PC-9 (cell line): ENCODE measurements around the gene F11R. TPM values are rescaled to one million over a fixed set of nuclear protein-coding genes. Genes with fewer than 3 reads are reported as not detected.
"Not testable (repeated sequence)": the region's sequence is repeated elsewhere in the genome, so short reads cannot be mapped to it uniquely, and the experiment has no call there.

Experiments used
- BruUV-seq: library from RNA; stranded (reverse); fragments of 400-500 nt; replicated peaks from 2 replicates; lab custom pipeline; 2021; lab: Mats Ljungman, UMichigan
- CTCF ChIA-PET: fragments of 300-600 bp; sonication (Branson Sonifier 250); formaldehyde crosslinking; loops from one replicate; lab custom pipeline; 2022; ENCODE audit warnings: antibody characterized with exemption; lab: Charles Lee
- POLR2A ChIA-PET: fragments of 300-600 bp; sonication (Branson Sonifier 250); formaldehyde crosslinking; loops from one replicate; lab custom pipeline; 2022; ENCODE audit warnings: antibody characterized with exemption; ENCODE audit not compliant: unreplicated experiment; lab: Charles Lee
- DNase-seq, 2 experiments: peaks; one replicate each; pipeline versions ENCODE4 v3.0.0 to v3.0.0-alpha.2; 2015 to 2022; ENCODE audit warnings: mixed read lengths in 1 of 2
- H2AFZ ChIP-seq: fragments of 200-600 bp; sonication (generic); 2 replicates; pipeline ENCODE4 v1.8.1; 2017; ENCODE audit warnings: antibody characterized with exemption
- H3F3A ChIP-seq: fragments of 200-600 bp; sonication (generic); 2 replicates; pipeline ENCODE4 v1.8.1; 2017; ENCODE audit warnings: antibody characterized with exemption, mild to moderate bottlenecking, low read depth; ENCODE audit not compliant: insufficient read depth
- H3K27ac ChIP-seq: fragments of 200-600 bp; sonication (generic); 2 replicates; pipeline ENCODE4 v1.6.1; 2016; ENCODE audit warnings: mixed run types
- H3K27me3 ChIP-seq: fragments of 200-600 bp; sonication (generic); 2 replicates; pipeline ENCODE4 v1.6.1; 2016; ENCODE audit warnings: low read depth, mixed run types; ENCODE audit not compliant: insufficient read depth
- H3K36me3 ChIP-seq: fragments of 200-600 bp; sonication (generic); 2 replicates; pipeline ENCODE4 v1.6.1; 2016; ENCODE audit warnings: low read depth, mixed run types
- H3K4me1 ChIP-seq: fragments of 200-600 bp; sonication (generic); replicated peaks from 2 replicates; pipeline ENCODE4 v1.6.1; 2016; ENCODE audit warnings: mixed run types; ENCODE audit not compliant: insufficient read depth
- H3K4me2 ChIP-seq: fragments of 200-600 bp; sonication (generic); 2 replicates; pipeline ENCODE4 v1.6.1; 2017; ENCODE audit warnings: mixed run types
- H3K4me3 ChIP-seq: fragments of 200-600 bp; sonication (generic); 2 replicates; pipeline ENCODE4 v1.6.1; 2016; ENCODE audit warnings: mixed run types
- H3K79me2 ChIP-seq: fragments of 200-600 bp; sonication (generic); 2 replicates; pipeline ENCODE4 v1.6.1; 2017; ENCODE audit warnings: low read depth, mixed run types
- H3K9me2 ChIP-seq: fragments of 200-600 bp; sonication (generic); 2 replicates; pipeline ENCODE4 v1.8.1; 2017; ENCODE audit warnings: mild to moderate bottlenecking; ENCODE audit not compliant: insufficient read depth
- H3K9me3 ChIP-seq: fragments of 200-600 bp; sonication (generic); 2 replicates; pipeline ENCODE4 v1.8.1; 2016; ENCODE audit warnings: low read depth; ENCODE audit not compliant: insufficient read depth
- H4K20me1 ChIP-seq: fragments of 200-600 bp; sonication (generic); 2 replicates; pipeline ENCODE4 v1.8.1; 2017; ENCODE audit not compliant: insufficient read depth
- EZH2 ChIP-seq: fragments of 200-600 bp; sonication (generic); IDR thresholded peaks from 2 replicates; pipeline ENCODE4 v1.8.0; 2017; ENCODE audit warnings: antibody characterized with exemption, low read depth
- intact Hi-C: fragments of 100-400 bp; cut with micrococcal nuclease; formaldehyde crosslinking; loops from one replicate; pipeline ENCODE4 v1.10.0; 2022; ENCODE audit not compliant: unreplicated experiment
- total RNA-seq: library from RNA; stranded (reverse); gene quantifications from 2 replicates; pipeline ENCODE4 v1.2.3, GENCODE V29; 2021
- TF ChIP-seq, protein P1 (sequence below): fragments of 200-600 bp; sonication (generic); conservative IDR thresholded peaks from 2 replicates; pipeline ENCODE4 v1.6.1; 2017; ENCODE audit warnings: mixed run types, antibody characterized with exemption, mild to moderate bottlenecking, moderate library complexity

The F11R gene
- total RNA-seq, 1 experiment from 2014 or later, result 117 TPM

DNA sequence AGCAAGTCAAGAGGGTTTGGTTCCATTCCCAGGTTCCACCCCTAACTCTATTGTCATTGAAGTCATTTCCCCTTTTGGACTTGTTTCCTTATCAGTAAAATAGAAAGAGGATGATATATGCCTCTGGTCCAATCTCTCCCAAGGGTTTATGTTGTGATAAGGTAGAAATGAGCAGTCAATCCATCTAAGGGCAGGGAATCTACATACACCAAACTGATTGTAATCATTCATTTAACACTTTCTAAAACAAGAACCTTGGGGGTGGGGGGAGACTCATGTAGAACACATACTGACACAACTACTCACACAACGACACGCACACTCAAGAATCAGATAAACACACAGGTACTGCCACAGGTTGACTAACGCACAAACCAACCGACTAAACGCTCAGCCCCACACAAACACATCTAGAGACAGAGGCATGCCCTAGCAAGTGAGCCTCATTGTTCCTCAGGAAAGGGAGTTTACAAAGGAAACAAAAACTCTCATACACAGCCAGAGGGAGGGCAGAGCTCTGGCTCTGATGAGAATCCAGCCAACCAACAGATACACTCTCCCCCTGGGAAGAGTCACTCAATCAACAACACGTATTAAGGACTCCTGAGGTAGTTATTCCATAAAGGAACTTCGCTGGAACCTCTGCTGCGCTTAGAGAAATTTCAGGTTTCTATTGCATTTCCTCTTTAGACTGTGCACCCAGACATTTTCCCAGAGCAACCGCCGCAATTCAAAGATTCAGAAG lies 1.0 kb downstream of the F11R start:
- H3K9me2 ChIP-seq, result no peaks in the 10 kb centered on the region
- intact Hi-C loops, result loop anchor here (2.0 kb wide), 2 partner anchors 19 to 23 kb away; partner anchors contain the start of gene TSTD1
- POLR2A ChIA-PET, result interaction anchor here (0.6 to 1.9 kb wide), 5 partner anchors 19 to 917 kb away, joined by 3 to 8 read pairs (median 4); partner anchors contain the start of genes TSTD1 and USF1
- H3K27ac ChIP-seq, result peak overlapping the region; percentile 97
- H3K9me3 ChIP-seq, result no peaks in the 10 kb centered on the region
- H2AFZ ChIP-seq, result no peak overlapping the region
- no peaks in the 10 kb centered on the region for H3K27me3 ChIP-seq
- peaks cover 52% of the 10 kb centered on the region for H3F3A ChIP-seq
- H3K4me2 ChIP-seq, result peak overlapping the region; percentile 93
- BruUV-seq, result no TSS peak
- DNase-seq, result no peak
- no peak for TF ChIP-seq EZH2
- TF ChIP-seq, protein P1, sequence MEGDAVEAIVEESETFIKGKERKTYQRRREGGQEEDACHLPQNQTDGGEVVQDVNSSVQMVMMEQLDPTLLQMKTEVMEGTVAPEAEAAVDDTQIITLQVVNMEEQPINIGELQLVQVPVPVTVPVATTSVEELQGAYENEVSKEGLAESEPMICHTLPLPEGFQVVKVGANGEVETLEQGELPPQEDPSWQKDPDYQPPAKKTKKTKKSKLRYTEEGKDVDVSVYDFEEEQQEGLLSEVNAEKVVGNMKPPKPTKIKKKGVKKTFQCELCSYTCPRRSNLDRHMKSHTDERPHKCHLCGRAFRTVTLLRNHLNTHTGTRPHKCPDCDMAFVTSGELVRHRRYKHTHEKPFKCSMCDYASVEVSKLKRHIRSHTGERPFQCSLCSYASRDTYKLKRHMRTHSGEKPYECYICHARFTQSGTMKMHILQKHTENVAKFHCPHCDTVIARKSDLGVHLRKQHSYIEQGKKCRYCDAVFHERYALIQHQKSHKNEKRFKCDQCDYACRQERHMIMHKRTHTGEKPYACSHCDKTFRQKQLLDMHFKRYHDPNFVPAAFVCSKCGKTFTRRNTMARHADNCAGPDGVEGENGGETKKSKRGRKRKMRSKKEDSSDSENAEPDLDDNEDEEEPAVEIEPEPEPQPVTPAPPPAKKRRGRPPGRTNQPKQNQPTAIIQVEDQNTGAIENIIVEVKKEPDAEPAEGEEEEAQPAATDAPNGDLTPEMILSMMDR, result no peak
- H3K79me2 ChIP-seq, result peaks cover 61% of the 10 kb centered on the region
- peak overlapping the region; percentile 93 for H3K4me3 ChIP-seq
- CTCF ChIA-PET, result interaction anchor here (0.6 to 1.3 kb wide), 3 partner anchors 18 to 238 kb away, joined by 3 to 6 read pairs (median 3); partner anchors contain the start of genes NECTIN4 and TSTD1
- H3K4me1 ChIP-seq, result peaks cover 63% of the 10 kb centered on the region
- peaks cover 28% of the 10 kb centered on the region for H4K20me1 ChIP-seq
- H3K36me3 ChIP-seq, result no peaks in the 10 kb centered on the region

DNA sequence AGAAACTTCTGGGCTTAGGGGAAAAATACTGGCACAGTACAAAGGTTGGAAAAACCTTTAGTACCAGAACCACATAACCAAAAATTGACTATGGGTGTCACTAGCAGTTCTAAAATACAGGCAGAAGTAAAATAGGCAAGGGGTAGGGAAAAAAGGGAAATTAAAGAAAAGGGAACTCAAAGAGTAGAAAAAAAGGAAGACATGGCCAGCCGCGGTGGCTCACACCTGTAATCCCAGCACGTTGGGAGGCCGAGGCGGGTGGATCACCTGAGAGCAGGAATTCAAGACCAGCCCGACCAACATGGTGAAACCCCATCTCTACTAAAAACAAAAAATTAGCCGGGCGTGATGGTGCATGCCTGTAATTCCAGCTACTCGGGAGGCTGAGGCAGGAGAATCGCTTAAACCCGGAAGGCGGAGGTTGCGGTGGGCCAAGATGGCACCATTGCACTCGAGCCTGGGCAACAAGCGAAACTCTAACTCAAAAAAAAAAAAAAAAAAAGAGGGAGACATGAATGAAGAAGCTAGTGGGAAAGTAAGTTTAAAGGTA lies 1.8 kb downstream of the F11R start:
- Histone ChIP-seq H3K4me1 (peaks cover 71% of the 10 kb centered on the region), H3K4me2 (peak overlapping the region; percentile 93), H3K79me2 (peaks cover 64% of the 10 kb centered on the region), H3F3A (peaks cover 57% of the 10 kb centered on the region), H4K20me1 (peaks cover 28% of the 10 kb centered on the region), H3K4me3 (peak overlapping the region; percentile 93; the same call in 1 of the 2 replicates)
- intact Hi-C loops, H3K9me2 ChIP-seq, H3K27ac ChIP-seq, POLR2A ChIA-PET, H2AFZ ChIP-seq, H3K27me3 ChIP-seq, DNase-seq, H3K9me3 ChIP-seq, H3K36me3 ChIP-seq, BruUV-seq: not testable (repeated sequence)
- CTCF ChIA-PET, result interaction anchor here (0.6 kb wide), 1 partner anchor 71 kb away, joined by 3 read pairs; no protein-coding TSS in a partner anchor

DNA sequence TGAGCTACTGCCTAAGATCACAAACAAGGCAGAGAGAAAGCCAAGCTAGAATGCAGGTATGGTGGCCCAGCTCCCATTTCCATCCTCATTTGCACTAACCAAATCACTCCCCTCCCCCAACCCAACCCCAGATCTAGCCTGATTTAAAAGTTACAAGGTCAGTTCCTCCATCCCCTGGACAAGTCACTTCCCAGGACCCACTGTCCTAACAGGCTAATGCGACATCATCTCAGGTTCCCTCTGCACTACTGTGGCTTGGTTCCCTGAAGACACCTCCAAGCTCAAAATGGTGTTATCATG lies 2.4 kb downstream of the F11R start:
- H4K20me1 ChIP-seq, result peaks cover 28% of the 10 kb centered on the region
- H3F3A ChIP-seq, result peaks cover 58% of the 10 kb centered on the region
- no peaks in the 10 kb centered on the region for H3K27me3 ChIP-seq
- H3K79me2 ChIP-seq, result peaks cover 67% of the 10 kb centered on the region
- BruUV-seq, result no TSS peak
- H3K4me1 ChIP-seq, result peaks cover 75% of the 10 kb centered on the region
- intact Hi-C loops, result no loop called here
- peak overlapping the region; percentile 93; the same call in 1 of the 2 replicates for H3K4me3 ChIP-seq
- no peak overlapping the region for H3K27ac ChIP-seq
- no peak overlapping the region for H2AFZ ChIP-seq
- peak overlapping the region; percentile 93 for H3K4me2 ChIP-seq
- no peaks in the 10 kb centered on the region for H3K36me3 ChIP-seq
- TF ChIP-seq EZH2, result no peak
- TF ChIP-seq, protein P1, result no peak
- DNase-seq, result no peak
- H3K9me2 ChIP-seq, result no peaks in the 10 kb centered on the region
- CTCF ChIA-PET, result interaction anchor here (0.6 kb wide), 1 partner anchor 72 kb away, joined by 3 read pairs; no protein-coding TSS in a partner anchor
- POLR2A ChIA-PET, result interaction anchor here (0.6 kb wide), 1 partner anchor 200 kb away, joined by 3 read pairs; no protein-coding TSS in a partner anchor
- H3K9me3 ChIP-seq, result no peaks in the 10 kb centered on the region
